Measurements from ENCODE around the gene SLC46A1. TPM values are rescaled to one million over a fixed set of nuclear protein-coding genes. Genes with fewer than 3 reads are reported as not detected.

SLC46A1 gene
- total and polyA plus RNA-seq, 2 of the 13 experiments (the other 11 are each of a cell fraction or from before 2014, with no cell fraction given): 19.6 to 22.6 TPM

DNA sequence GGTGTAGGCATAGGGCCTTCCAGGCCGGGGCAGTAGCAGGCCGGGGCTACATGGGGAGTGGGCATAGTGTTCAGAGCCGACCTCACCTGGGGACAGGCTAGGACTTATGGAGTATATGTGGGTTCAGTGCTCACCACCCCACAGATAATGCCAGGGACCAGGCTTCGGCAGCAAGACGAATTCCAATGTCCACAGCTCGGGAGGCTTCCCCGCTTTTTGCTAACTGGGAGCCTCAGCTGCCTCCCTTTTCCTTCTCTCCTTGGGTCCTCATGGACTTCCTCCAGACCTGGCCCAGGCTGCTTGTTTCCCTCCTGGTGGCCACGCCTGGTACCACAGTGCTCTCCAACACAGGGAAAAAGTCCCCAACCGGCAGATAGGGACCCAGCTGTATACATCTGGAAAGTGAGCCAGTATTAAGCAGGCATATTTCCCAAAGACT is 20.1 kb upstream of the SLC46A1 start (continued):
- 0 out of 2 replicates have a peak, but pooled peaks have one; percentile 18 for TF ChIP-seq NRL (CRISPR knock-in tag; IDR thresholded peaks at IDR 0.05; ENCODE audit: borderline replicate concordance)

DNA sequence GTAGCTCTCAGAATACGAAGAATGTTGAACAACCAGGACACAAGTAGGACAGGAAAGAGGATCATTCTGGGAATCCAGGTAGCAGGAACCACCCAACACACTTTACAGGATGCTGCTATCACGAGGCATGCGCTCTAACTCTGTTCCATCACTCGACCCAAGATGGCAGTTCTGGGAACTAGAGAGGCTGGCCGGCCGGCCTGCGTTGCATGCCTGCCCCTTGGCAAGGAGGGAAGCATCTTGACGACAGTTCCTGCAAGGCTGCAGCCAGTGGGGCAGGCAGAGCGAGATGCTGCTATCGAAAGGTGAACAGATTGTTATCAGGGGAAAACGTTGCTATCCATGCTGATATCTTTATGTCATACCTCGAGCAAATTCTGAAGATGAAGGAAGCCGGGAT is 19.2 kb upstream of the SLC46A1 start:
- no peak overlapping the region for H3K4me2 ChIP-seq (ENCODE audit: low read depth, low read length)
- POLR2A ChIA-PET: no interaction called here
- CTCF ChIA-PET (ENCODE audit: low intra/inter-chr PET ratio, low total read pairs): no interaction called here
- no peak overlapping the region for H2AFZ ChIP-seq (ENCODE audit: low read length)
- peaks cover 24% of the 10 kb centered on the region for H3K4me1 ChIP-seq (ENCODE audit: insufficient read depth, low read length)
- intact Hi-C loops (cut with micrococcal nuclease; ENCODE audit: unreplicated experiment): loop anchor here (1.0 kb wide), 1 partner anchor 13 kb away; no protein-coding TSS in a partner anchor
- H3K27me3 ChIP-seq (ENCODE audit: control insufficient read depth in 1 of 2, insufficient read depth in 2 of 2, low read length in 2 of 2): peaks cover 0 to 3% of the 10 kb centered on the region in 2 experiments; a peak in 2 of 5 replicates
- H3K79me2 ChIP-seq (ENCODE audit: insufficient read depth, low read length): no peaks in the 10 kb centered on the region
- 64% methylated on average over 13 of the region's 13 CpGs for WGBS (ENCODE audit: low lambda C conversion rate)
- DNase-seq (ENCODE audit: low spot score) (no peak), FAIRE-seq (no peak), ATAC-seq (no peak)
- H3K36me3 ChIP-seq (replicated peaks in 1 of 2; ENCODE audit: control insufficient read depth in 1 of 2, insufficient read depth in 2 of 2, low read length in 2 of 2): no peaks in the 10 kb centered on the region
- no TSS peak for BruUV-seq (replicated peaks)
- in situ Hi-C loops (cut with HindIII; ENCODE audit: extremely low pct_ligation_motif_present, low pct_unique_long_range_greater_than_20kb): no loop called here
- no peaks in the 10 kb centered on the region for H4K20me1 ChIP-seq (ENCODE audit: insufficient read depth, low read length)
- H3K9ac ChIP-seq (ENCODE audit: insufficient read depth, low read depth, low read length): no peak overlapping the region
- H3K27ac ChIP-seq (ENCODE audit: extremely low read length, insufficient read depth, low read length): no peak overlapping the region
- no peak overlapping the region for H3K4me3 ChIP-seq (replicated peaks in 1 of 3; ENCODE audit: insufficient read depth in 1 of 3, low read depth in 2 of 3, low read length in 3 of 3)
- TF ChIP-seq ZNF747 (CRISPR knock-in tag; IDR thresholded peaks at IDR 0.05; ENCODE audit: borderline replicate concordance): no peak
- TF ChIP-seq, protein P1, sequence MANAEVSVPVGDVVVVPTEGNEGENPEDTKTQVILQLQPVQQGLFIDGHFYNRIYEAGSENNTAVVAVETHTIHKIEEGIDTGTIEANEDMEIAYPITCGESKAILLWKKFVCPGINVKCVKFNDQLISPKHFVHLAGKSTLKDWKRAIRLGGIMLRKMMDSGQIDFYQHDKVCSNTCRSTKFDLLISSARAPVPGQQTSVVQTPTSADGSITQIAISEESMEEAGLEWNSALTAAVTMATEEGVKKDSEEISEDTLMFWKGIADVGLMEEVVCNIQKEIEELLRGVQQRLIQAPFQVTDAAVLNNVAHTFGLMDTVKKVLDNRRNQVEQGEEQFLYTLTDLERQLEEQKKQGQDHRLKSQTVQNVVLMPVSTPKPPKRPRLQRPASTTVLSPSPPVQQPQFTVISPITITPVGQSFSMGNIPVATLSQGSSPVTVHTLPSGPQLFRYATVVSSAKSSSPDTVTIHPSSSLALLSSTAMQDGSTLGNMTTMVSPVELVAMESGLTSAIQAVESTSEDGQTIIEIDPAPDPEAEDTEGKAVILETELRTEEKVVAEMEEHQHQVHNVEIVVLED (CRISPR knock-in tag; IDR thresholded peaks at IDR 0.05; ENCODE audit: borderline replicate concordance): no peak
- no peaks in the 10 kb centered on the region for H3K9me3 ChIP-seq (ENCODE audit: low read length)

DNA sequence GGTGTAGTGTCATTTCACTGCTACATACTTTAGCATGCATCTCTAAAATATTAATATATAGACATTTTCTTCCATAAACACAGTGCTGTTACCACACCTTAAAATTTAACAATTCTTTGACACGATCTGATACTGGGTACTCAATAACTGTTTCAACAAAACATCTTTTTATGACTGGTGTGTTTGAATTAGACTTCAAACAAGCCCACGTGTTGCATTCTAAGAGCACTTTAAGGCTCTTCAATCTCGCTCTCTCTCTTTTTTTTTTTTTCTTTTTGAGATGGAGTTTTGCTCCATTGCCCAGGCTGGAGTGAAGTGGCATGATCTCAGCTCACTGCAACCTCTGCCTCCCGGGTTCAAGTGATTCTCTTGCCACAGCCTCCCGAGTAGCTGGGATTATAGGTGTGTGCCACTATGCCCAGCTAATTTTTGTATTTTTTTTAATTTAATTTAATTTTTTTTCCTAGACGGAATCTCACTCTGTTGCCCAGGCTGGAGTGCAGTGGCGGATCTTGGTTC is 15.8 kb upstream of the SLC46A1 start:
- Histone ChIP-seq H3K4me3 (replicated peaks in 1 of 3; ENCODE audit: insufficient read depth in 1 of 3, low read depth in 2 of 3, low read length in 3 of 3) (no peak overlapping the region), H3K27ac (ENCODE audit: extremely low read length, insufficient read depth, low read length) (no peak overlapping the region), H3K9me3 (ENCODE audit: low read length) (no peaks in the 10 kb centered on the region), H4K20me1 (ENCODE audit: insufficient read depth, low read length) (no peaks in the 10 kb centered on the region), H3K79me2 (ENCODE audit: insufficient read depth, low read length) (no peaks in the 10 kb centered on the region), H3K9ac (ENCODE audit: insufficient read depth, low read depth, low read length) (no peak overlapping the region), H2AFZ (ENCODE audit: low read length) (no peak overlapping the region), H3K27me3 (ENCODE audit: control insufficient read depth in 1 of 2, insufficient read depth in 2 of 2, low read length in 2 of 2) (peaks cover 0 to 3% of the 10 kb centered on the region in 2 experiments; a peak in 2 of 5 replicates), H3K36me3 (replicated peaks in 1 of 2; ENCODE audit: control insufficient read depth in 1 of 2, insufficient read depth in 2 of 2, low read length in 2 of 2) (no peaks in the 10 kb centered on the region), H3K4me1 (ENCODE audit: insufficient read depth, low read length) (peaks cover 22% of the 10 kb centered on the region), H3K4me2 (ENCODE audit: low read depth, low read length) (no peak overlapping the region)
- ChIA-PET CTCF (ENCODE audit: low intra/inter-chr PET ratio, low total read pairs) (no interaction called here), POLR2A (interaction anchor here (0.6 kb wide), 1 partner anchor 57 kb away, joined by 3 read pairs; the partner anchor contains the start of gene SEBOX)
- DNase-seq (ENCODE audit: low spot score): no peak
- no peak for ATAC-seq
- intact Hi-C loops (cut with micrococcal nuclease; ENCODE audit: unreplicated experiment): no loop called here
- no peak for TF ChIP-seq ZNF253 (CRISPR knock-in tag; IDR thresholded peaks at IDR 0.05; ENCODE audit: borderline replicate concordance)
- no peak for TF ChIP-seq ZNF362 (CRISPR knock-in tag; IDR thresholded peaks at IDR 0.05; ENCODE audit: borderline replicate concordance)
- TF ChIP-seq ZNF337 (CRISPR knock-in tag; IDR thresholded peaks at IDR 0.05; ENCODE audit: borderline replicate concordance, low read depth): no peak
- BruUV-seq (replicated peaks): no TSS peak
- 23% methylated on average over 7 of the region's 7 CpGs for WGBS (ENCODE audit: low lambda C conversion rate)
- in situ Hi-C loops (cut with HindIII; ENCODE audit: extremely low pct_ligation_motif_present, low pct_unique_long_range_greater_than_20kb): no loop called here
- no peak for FAIRE-seq
